ENCODE measurements around the gene KCNK16.

Gene KCNK16

DNA sequence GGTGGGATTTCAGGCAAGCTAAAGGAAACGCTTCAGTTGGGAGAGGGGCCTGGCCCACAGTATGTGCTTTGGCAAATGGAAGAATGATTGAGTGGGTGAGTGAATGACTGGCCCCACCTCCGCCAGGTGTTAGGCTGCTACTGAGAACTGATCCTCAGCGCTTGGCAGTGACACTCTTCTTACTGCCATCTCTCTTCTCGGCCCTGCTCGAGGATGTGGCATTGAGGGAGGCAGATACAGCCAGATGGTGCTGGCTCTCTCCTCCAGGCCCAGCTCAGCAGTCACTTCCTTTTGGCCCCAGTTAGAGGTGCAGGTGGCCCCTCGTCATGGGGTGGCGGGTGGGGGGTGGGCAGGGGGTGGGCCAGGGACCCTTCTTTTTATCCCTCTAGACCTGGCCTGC lies 54.3 kb downstream of the KCNK16 start:
- Histone ChIP-seq H3F3A (ENCODE audit: control insufficient read depth, insufficient read depth) (no peaks in the 10 kb centered on the region), H3K4me1 (ENCODE audit: control insufficient read depth, low read length) (no peaks in the 10 kb centered on the region), H4K20me1 (ENCODE audit: control insufficient read depth, insufficient read depth, low read depth, low read length) (no peaks in the 10 kb centered on the region), H3K27me3 (ENCODE audit: control insufficient read depth, low read length) (no peaks in the 10 kb centered on the region), H3K36me3 (ENCODE audit: control insufficient read depth, low read length) (no peaks in the 10 kb centered on the region), H3K79me2 (ENCODE audit: control insufficient read depth, low read length) (no peaks in the 10 kb centered on the region), H3K9me3 (ENCODE audit: control insufficient read depth, insufficient read depth, low read length) (no peaks in the 10 kb centered on the region), H3K9me2 (replicated peaks; ENCODE audit: control insufficient read depth, low read length) (no peaks in the 10 kb centered on the region), H3K4me2 (ENCODE audit: low read length) (no peak overlapping the region), H3K4me3 (ENCODE audit: low read length) (no peak overlapping the region), H3K27ac (ENCODE audit: low read depth, low read length) (no peak overlapping the region)
- no peak for TF ChIP-seq EZH2phosphoT487 (IDR thresholded peaks at IDR 0.05; ENCODE audit: borderline replicate concordance, low read length)
- TF ChIP-seq, protein P1, sequence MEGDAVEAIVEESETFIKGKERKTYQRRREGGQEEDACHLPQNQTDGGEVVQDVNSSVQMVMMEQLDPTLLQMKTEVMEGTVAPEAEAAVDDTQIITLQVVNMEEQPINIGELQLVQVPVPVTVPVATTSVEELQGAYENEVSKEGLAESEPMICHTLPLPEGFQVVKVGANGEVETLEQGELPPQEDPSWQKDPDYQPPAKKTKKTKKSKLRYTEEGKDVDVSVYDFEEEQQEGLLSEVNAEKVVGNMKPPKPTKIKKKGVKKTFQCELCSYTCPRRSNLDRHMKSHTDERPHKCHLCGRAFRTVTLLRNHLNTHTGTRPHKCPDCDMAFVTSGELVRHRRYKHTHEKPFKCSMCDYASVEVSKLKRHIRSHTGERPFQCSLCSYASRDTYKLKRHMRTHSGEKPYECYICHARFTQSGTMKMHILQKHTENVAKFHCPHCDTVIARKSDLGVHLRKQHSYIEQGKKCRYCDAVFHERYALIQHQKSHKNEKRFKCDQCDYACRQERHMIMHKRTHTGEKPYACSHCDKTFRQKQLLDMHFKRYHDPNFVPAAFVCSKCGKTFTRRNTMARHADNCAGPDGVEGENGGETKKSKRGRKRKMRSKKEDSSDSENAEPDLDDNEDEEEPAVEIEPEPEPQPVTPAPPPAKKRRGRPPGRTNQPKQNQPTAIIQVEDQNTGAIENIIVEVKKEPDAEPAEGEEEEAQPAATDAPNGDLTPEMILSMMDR (IDR thresholded peaks at IDR 0.05; ENCODE audit: low read depth, low read length, poor library complexity, severe bottlenecking) = no peak

- no peaks in the 10 kb centered on the region for H3K4me1 ChIP-seq (ENCODE audit: control insufficient read depth, low read length)
- no peaks in the 10 kb centered on the region for H3K9me3 ChIP-seq (ENCODE audit: control insufficient read depth, insufficient read depth, low read length)
- H3K4me2 ChIP-seq (ENCODE audit: low read length) = no peak overlapping the region
- H3K9me2 ChIP-seq (replicated peaks; ENCODE audit: control insufficient read depth, low read length) = no peaks in the 10 kb centered on the region
- no peaks in the 10 kb centered on the region for H3K36me3 ChIP-seq (ENCODE audit: control insufficient read depth, low read length)
- no peak overlapping the region for H3K4me3 ChIP-seq (ENCODE audit: low read length)
- no peaks in the 10 kb centered on the region for H3K27me3 ChIP-seq (ENCODE audit: control insufficient read depth, low read length)
- no peaks in the 10 kb centered on the region for H4K20me1 ChIP-seq (ENCODE audit: control insufficient read depth, insufficient read depth, low read depth, low read length)
- H3K79me2 ChIP-seq (ENCODE audit: control insufficient read depth, low read length) = no peaks in the 10 kb centered on the region
- TF ChIP-seq, protein P1 (IDR thresholded peaks at IDR 0.05; ENCODE audit: low read depth, low read length, poor library complexity, severe bottlenecking) = no peak
- TF ChIP-seq EZH2phosphoT487 (IDR thresholded peaks at IDR 0.05; ENCODE audit: borderline replicate concordance, low read length) = no peak
- H3K27ac ChIP-seq (ENCODE audit: low read depth, low read length) = no peak overlapping the region
- no peaks in the 10 kb centered on the region for H3F3A ChIP-seq (ENCODE audit: control insufficient read depth, insufficient read depth)
These were observed 55.6 kb downstream of the KCNK16 start for GRCh38 chr6:39266782-39267355.

- H3K36me3 ChIP-seq (ENCODE audit: control insufficient read depth, low read length) = no peaks in the 10 kb centered on the region
- H3K4me1 ChIP-seq (ENCODE audit: control insufficient read depth, low read length) = no peaks in the 10 kb centered on the region
- no peak overlapping the region for H3K27ac ChIP-seq (ENCODE audit: low read depth, low read length)
- TF ChIP-seq, protein P1 (IDR thresholded peaks at IDR 0.05; ENCODE audit: low read depth, low read length, poor library complexity, severe bottlenecking) = no peak
- TF ChIP-seq EZH2phosphoT487 (IDR thresholded peaks at IDR 0.05; ENCODE audit: borderline replicate concordance, low read length) = no peak
- no peaks in the 10 kb centered on the region for H3K79me2 ChIP-seq (ENCODE audit: control insufficient read depth, low read length)
- no peak overlapping the region for H3K4me2 ChIP-seq (ENCODE audit: low read length)
- no peaks in the 10 kb centered on the region for H3K27me3 ChIP-seq (ENCODE audit: control insufficient read depth, low read length)
- no peaks in the 10 kb centered on the region for H3K9me2 ChIP-seq (replicated peaks; ENCODE audit: control insufficient read depth, low read length)
- no peaks in the 10 kb centered on the region for H4K20me1 ChIP-seq (ENCODE audit: control insufficient read depth, insufficient read depth, low read depth, low read length)
- no peaks in the 10 kb centered on the region for H3K9me3 ChIP-seq (ENCODE audit: control insufficient read depth, insufficient read depth, low read length)
- no peaks in the 10 kb centered on the region for H3F3A ChIP-seq (ENCODE audit: control insufficient read depth, insufficient read depth)
- H3K4me3 ChIP-seq (ENCODE audit: low read length) = no peak overlapping the region
These were observed 56.1 kb downstream of the KCNK16 start for GRCh38 chr6:39266375-39266774.

Measured in DOHH2 (cell line).